Mammary epithelial cell (primary cell): ENCODE data around the gene SPATA3.

Experiments
- EZH2 ChIP-seq: IDR thresholded peaks from 2 replicates; pipeline ENCODE4 v1.6.1; 2012; ENCODE audit warnings: low read length, inconsistent platforms, borderline replicate concordance
- TF ChIP-seq, protein P1 (sequence below), 2 donors: IDR thresholded peaks in 1 of 2; conservative IDR thresholded peaks in 1 of 2; 2 replicates each; pipeline ENCODE4 v1.5.1; 2011 to 2012; ENCODE audit warnings: inconsistent platforms in 2 of 2, low read length in 2 of 2, mild to moderate bottlenecking in 2 of 2, control low read depth in 1 of 2, low read depth in 1 of 2; ENCODE audit not compliant: insufficient read depth in 1 of 2; ENCODE audit errors: extremely low read depth in 1 of 2

DNA sequence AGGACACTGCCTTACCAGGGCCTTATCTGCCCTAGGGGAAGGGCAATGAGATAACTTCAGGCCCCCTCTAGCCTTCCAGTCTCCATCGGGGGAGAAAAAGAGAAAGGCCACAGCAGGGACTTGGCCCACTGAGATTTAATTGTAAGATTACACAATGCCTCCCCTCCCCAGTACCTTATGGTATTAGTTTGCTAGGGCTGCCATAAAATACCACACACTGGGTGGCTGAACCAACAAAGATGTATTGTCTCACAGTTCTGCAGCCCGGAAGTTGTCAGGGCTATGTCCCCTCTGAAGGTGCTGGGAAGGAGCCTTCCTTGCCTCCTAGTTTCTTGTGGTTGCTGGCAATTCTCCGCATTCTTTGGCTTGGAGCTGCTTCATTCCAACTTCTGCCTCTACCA is 34.8 kb upstream of the SPATA3 start:
- TF ChIP-seq, protein P1, sequence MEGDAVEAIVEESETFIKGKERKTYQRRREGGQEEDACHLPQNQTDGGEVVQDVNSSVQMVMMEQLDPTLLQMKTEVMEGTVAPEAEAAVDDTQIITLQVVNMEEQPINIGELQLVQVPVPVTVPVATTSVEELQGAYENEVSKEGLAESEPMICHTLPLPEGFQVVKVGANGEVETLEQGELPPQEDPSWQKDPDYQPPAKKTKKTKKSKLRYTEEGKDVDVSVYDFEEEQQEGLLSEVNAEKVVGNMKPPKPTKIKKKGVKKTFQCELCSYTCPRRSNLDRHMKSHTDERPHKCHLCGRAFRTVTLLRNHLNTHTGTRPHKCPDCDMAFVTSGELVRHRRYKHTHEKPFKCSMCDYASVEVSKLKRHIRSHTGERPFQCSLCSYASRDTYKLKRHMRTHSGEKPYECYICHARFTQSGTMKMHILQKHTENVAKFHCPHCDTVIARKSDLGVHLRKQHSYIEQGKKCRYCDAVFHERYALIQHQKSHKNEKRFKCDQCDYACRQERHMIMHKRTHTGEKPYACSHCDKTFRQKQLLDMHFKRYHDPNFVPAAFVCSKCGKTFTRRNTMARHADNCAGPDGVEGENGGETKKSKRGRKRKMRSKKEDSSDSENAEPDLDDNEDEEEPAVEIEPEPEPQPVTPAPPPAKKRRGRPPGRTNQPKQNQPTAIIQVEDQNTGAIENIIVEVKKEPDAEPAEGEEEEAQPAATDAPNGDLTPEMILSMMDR (conservative IDR thresholded peaks at IDR 0.05 in 1 of 2, IDR thresholded peaks at IDR 0.05 in 1 of 2; ENCODE audit: extremely low read depth in 1 of 2, insufficient read depth in 1 of 2, low read depth in 1 of 2, low read length in 2 of 2) = no peak
- no peak for TF ChIP-seq EZH2
